Activated T-cell treated with anti-CD3 and anti-CD28 coated beads for 4 hours (primary cell): ENCODE data around the gene PCSK1.

Experiments
- DNase-seq: peaks from one replicate; pipeline ENCODE4 v3.0.0-alpha.2; 2020

Gene PCSK1

GRCh38 chr5:96433066-96433447 lies at the start of gene PCSK1:
TSS of gene PCSK1 (minus strand) at chr5:96433248. CDS start at chr5:96433042, 206 bp downstream.
- DNase-seq: no peak

GRCh38 chr5:96481867-96482266 lies 48.8 kb upstream of the PCSK1 start:
- no peak for DNase-seq

GRCh38 chr5:96481009-96481786 lies 48.1 kb upstream of the PCSK1 start:
- DNase-seq: no peak

- DNase-seq: no peak
These were observed 45.9 kb upstream of the PCSK1 start for GRCh38 chr5:96478983-96479382.

- DNase-seq: no peak
These were observed 43.6 kb upstream of the PCSK1 start for GRCh38 chr5:96476654-96477053.

GRCh38 chr5:96474073-96474472 lies 41.0 kb upstream of the PCSK1 start:
- DNase-seq: no peak

GRCh38 chr5:96473155-96473554 lies 40.1 kb upstream of the PCSK1 start:
- DNase-seq: no peak

- no peak for DNase-seq
These were observed 37.7 kb upstream of the PCSK1 start for GRCh38 chr5:96470785-96471184.

- no peak for DNase-seq
These were observed 35.9 kb upstream of the PCSK1 start for GRCh38 chr5:96468956-96469355.

- no peak for DNase-seq
These were observed 30.0 kb upstream of the PCSK1 start for GRCh38 chr5:96463091-96463490.

- no peak for DNase-seq
These were observed 26.5 kb upstream of the PCSK1 start for GRCh38 chr5:96459313-96460121.

- no peak for DNase-seq
These were observed 25.1 kb upstream of the PCSK1 start for GRCh38 chr5:96458176-96458575.

- no peak for DNase-seq
These were observed 22.7 kb upstream of the PCSK1 start for GRCh38 chr5:96455789-96456188.

- no peak for DNase-seq
These were observed 20.3 kb upstream of the PCSK1 start for GRCh38 chr5:96453394-96453793.

GRCh38 chr5:96447949-96448348 lies 14.9 kb upstream of the PCSK1 start:
- no peak for DNase-seq

- no peak for DNase-seq
These were observed 7.1 kb upstream of the PCSK1 start for GRCh38 chr5:96440185-96440538.

- DNase-seq: no peak
These were observed 6.6 kb upstream of the PCSK1 start for GRCh38 chr5:96439477-96440184.

- DNase-seq: no peak
These were observed 1.2 kb upstream of the PCSK1 start for GRCh38 chr5:96434201-96434645.

GRCh38 chr5:96432216-96433065 lies 607 bp downstream of the PCSK1 start:
- no peak for DNase-seq

GRCh38 chr5:96431376-96432187 lies 1.5 kb downstream of the PCSK1 start:
- no peak for DNase-seq

GRCh38 chr5:96427824-96428223 lies 5.2 kb downstream of the PCSK1 start:
- DNase-seq: no peak

GRCh38 chr5:96426831-96427230 lies 6.2 kb downstream of the PCSK1 start:
- no peak for DNase-seq
